Measurements from ENCODE around the gene APOB.

DNA sequence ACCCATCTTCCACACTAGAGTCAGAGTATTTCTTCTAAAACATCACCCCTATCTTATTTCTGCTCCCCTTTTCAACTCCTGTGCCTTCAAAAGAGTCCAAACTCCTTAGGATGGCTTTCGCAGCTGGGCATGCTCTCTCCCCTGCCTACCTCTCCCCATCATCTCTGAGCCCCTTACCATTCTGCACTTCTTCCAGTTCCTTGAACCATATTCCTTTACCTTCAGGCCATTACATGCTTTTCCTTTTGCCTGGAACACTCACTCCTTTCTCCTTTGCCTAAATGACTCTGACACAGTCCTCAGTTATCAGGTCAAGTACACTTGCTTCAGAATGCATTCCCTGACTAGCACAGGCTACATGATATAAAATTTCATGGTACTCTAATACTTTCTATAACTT is 22.4 kb downstream of the APOB start:
- TF ChIP-seq POLR2A (IDR thresholded peaks at IDR 0.05) (no peak), CTCF (IDR thresholded peaks at IDR 0.05) (no peak)

Measured in Peyer's patch (tissue), 4 donors.